ENCODE data around the gene ERFE. TPM values are rescaled to one million over a fixed set of nuclear protein-coding genes. Genes with fewer than 3 reads are reported as not detected.

Gene ERFE
- total RNA-seq, 4 donors from 2014 or later = 0.46 to 3.3 (median 1.3) TPM

DNA sequence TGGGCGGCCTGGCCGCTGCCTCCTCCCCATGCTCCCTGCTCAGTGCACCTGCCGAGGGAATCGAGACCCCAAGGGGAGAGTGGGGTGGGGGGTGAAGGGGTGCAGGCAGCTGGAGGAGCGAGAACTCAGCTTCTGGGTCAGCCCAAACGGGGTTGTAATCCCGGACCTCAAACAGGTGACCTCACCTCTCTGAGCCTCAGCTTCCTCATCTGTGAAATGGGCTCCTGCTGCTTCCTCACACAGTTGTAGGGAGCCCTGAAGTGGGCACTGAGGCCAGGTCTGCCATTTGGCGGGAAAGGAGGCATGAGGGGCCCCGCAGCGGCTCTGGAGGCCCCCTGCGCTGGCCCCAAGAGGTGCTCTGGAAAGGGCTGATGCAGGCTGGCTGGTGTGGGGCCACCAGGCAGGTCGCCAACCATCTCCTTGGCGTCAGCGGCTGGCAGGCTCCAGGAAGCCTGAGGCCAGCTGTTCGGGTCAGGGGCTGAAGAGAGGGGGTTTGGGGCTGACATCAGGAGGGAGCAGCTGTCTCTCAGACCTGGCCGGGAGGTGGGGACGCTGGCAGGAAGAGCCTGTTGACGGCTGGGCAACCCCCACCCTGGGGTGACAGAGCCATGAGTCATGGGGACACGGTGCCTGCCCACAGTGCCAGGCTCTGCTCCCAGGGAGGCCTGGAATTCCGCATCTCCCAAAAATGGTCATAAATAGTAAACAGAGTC, 15.4 kb upstream of the ERFE start:
- intact Hi-C loops (cut with DNase I; ENCODE audit: low total_unique reads) (loop anchor here (2.0 kb wide), 1 partner anchor 145 kb away; the partner anchor contains the start of gene PER2), in situ Hi-C loops (cut with MboI; ENCODE audit: low sequenced_read_pairs in 4 of 4) (no loop called here)
- ATAC-seq (peak; percentile 53 to 69), DNase-seq (peak; percentile 94 to 97)
- peaks cover 41 to 43% of the 10 kb centered on the region in 2 donors for H3K4me1 ChIP-seq
- H3K4me3 ChIP-seq = peak overlapping the region; percentile 39 to 89 (median 68)
- TF ChIP-seq, protein P1, sequence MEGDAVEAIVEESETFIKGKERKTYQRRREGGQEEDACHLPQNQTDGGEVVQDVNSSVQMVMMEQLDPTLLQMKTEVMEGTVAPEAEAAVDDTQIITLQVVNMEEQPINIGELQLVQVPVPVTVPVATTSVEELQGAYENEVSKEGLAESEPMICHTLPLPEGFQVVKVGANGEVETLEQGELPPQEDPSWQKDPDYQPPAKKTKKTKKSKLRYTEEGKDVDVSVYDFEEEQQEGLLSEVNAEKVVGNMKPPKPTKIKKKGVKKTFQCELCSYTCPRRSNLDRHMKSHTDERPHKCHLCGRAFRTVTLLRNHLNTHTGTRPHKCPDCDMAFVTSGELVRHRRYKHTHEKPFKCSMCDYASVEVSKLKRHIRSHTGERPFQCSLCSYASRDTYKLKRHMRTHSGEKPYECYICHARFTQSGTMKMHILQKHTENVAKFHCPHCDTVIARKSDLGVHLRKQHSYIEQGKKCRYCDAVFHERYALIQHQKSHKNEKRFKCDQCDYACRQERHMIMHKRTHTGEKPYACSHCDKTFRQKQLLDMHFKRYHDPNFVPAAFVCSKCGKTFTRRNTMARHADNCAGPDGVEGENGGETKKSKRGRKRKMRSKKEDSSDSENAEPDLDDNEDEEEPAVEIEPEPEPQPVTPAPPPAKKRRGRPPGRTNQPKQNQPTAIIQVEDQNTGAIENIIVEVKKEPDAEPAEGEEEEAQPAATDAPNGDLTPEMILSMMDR (IDR thresholded peaks at IDR 0.05 in 4 of 5, conservative IDR thresholded peaks at IDR 0.05 in 1 of 5) = no peak
- peak; percentile 54 to 60 for TF ChIP-seq POLR2A (IDR thresholded peaks at IDR 0.05)
- peaks cover 0 to 38% of the 10 kb centered on the region in 2 donors for H3K36me3 ChIP-seq
- H3K27ac ChIP-seq = peak overlapping the region; percentile 91 to 100 (median 98)
- no peaks in the 10 kb centered on the region for H3K9me3 ChIP-seq
- no peaks in the 10 kb centered on the region for H3K27me3 ChIP-seq

DNA sequence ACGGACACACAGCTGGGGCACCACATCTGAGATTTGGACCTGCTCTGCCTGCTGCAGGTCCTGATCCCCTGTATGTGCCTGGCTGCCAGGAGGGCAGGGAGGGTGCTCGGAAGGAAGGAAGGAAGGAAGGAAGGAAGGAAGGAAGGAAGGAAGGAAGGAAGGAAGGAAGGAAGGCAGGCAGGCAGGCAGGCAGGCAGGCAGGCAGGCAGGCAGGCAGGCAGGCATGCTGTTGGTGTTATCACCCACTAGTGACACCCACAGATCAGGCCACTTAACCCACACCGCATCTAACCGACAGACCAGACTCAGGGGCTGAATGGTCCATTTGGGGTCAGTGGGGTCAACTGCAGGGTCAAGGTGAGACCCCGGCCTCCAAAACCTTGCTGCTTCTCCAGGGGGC, 14.5 kb upstream of the ERFE start:
- Histone ChIP-seq H3K27me3 (no peaks in the 10 kb centered on the region), H3K9me3 (no peaks in the 10 kb centered on the region), H3K4me3 (peak overlapping the region in 2 of 4 donors; percentile 24 to 89), H3K27ac (peak overlapping the region; percentile 91 to 100 (median 98)), H3K4me1 (peaks cover 35 to 49% of the 10 kb centered on the region in 2 donors), H3K36me3 (peaks cover 0 to 38% of the 10 kb centered on the region in 2 donors)
- ATAC-seq = no peak
- TF ChIP-seq, protein P1 (IDR thresholded peaks at IDR 0.05 in 4 of 5, conservative IDR thresholded peaks at IDR 0.05 in 1 of 5) = no peak
- TF ChIP-seq POLR2A (IDR thresholded peaks at IDR 0.05) = no peak
- intact Hi-C loops (cut with DNase I; ENCODE audit: low total_unique reads) = no loop called here
- in situ Hi-C loops (cut with MboI; ENCODE audit: low sequenced_read_pairs in 4 of 4) = no loop called here
- DNase-seq = no peak

DNA sequence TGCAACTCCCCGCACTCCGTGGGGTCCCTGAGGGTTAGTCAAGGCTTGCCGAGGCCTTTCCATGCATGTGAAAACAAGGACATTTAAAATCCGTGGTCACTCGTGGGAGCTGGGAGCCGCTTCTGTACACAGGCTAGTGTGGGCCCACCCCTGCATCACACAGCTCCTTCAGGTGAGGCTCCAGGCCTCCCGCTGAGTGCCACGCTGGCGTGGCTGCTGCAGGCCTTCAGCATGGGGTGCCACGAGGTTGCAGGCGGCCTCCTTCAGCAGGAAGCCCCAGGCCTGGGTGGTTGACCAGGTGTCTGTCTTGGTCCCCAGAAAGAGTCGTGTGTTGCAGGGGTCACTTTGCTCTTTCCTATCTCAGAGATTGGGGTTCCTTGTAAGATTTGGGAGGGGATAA, 13.7 kb upstream of the ERFE start:
- TF ChIP-seq POLR2A (IDR thresholded peaks at IDR 0.05) = no peak
- TF ChIP-seq, protein P1 (IDR thresholded peaks at IDR 0.05 in 4 of 5, conservative IDR thresholded peaks at IDR 0.05 in 1 of 5) = no peak
- Histone ChIP-seq H3K4me3 (no peak overlapping the region), H3K4me1 (peaks cover 34 to 47% of the 10 kb centered on the region in 2 donors), H3K36me3 (peaks cover 0 to 38% of the 10 kb centered on the region in 2 donors), H3K27me3 (no peaks in the 10 kb centered on the region), H3K9me3 (no peaks in the 10 kb centered on the region), H3K27ac (peak overlapping the region; percentile 91 to 100 (median 98))
- in situ Hi-C loops (cut with MboI; ENCODE audit: low sequenced_read_pairs in 4 of 4) (no loop called here), intact Hi-C loops (cut with DNase I; ENCODE audit: low total_unique reads) (no loop called here)
- ATAC-seq = no peak
- DNase-seq = no peak

DNA sequence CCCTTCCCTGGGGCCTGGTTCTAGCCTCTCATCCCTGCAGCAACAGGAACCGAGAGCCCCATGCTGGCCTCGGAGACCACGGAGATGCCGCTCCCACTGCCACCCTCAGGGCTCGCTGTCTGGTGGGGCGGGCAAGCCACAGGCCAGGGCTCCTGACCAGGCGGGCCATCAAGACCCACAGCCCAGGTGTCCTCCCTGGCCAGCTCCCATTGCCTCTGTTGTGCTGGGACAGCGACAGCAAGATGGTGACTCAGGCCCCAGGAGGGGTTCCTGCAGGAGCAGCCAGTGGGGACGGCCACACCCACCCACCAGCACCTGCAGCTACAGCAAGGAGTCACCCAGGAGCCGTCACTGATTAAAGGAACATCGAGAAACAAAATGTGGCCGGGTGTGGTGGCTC, 12.9 kb upstream of the ERFE start:
- H3K4me1 ChIP-seq = peaks cover 39 to 47% of the 10 kb centered on the region in 2 donors
- H3K4me3 ChIP-seq = no peak overlapping the region
- in situ Hi-C loops (cut with MboI; ENCODE audit: low sequenced_read_pairs in 4 of 4) (no loop called here), intact Hi-C loops (cut with DNase I; ENCODE audit: low total_unique reads) (no loop called here)
- H3K9me3 ChIP-seq = no peaks in the 10 kb centered on the region
- ATAC-seq (no peak), DNase-seq (peak in 1 of 2 donors; percentile 73)
- H3K27me3 ChIP-seq = no peaks in the 10 kb centered on the region
- H3K36me3 ChIP-seq = peaks cover 0 to 40% of the 10 kb centered on the region in 2 donors
- H3K27ac ChIP-seq = peak overlapping the region; percentile 91 to 100 (median 98)
- TF ChIP-seq, protein P1 (IDR thresholded peaks at IDR 0.05 in 4 of 5, conservative IDR thresholded peaks at IDR 0.05 in 1 of 5) = no peak
- TF ChIP-seq POLR2A (IDR thresholded peaks at IDR 0.05) = peak in 1 of 2 donors; percentile 28

Measured in gastrocnemius medialis (tissue), 4 donors.